HG03103 (cell line): Measurements from ENCODE around the gene TCF3.
"Not testable (repeated sequence)": the region's sequence is repeated elsewhere in the genome, so short reads cannot be mapped to it uniquely, and the experiment has no call there.

ENCODE experiments used
- ATAC-seq: cut with Tn5 transposase; IDR thresholded peaks from one replicate; pipeline ENCODE4 v1.9.1; 2021; ENCODE audit warnings: low read depth; ENCODE audit not compliant: unreplicated experiment

The TCF3 gene

DNA sequence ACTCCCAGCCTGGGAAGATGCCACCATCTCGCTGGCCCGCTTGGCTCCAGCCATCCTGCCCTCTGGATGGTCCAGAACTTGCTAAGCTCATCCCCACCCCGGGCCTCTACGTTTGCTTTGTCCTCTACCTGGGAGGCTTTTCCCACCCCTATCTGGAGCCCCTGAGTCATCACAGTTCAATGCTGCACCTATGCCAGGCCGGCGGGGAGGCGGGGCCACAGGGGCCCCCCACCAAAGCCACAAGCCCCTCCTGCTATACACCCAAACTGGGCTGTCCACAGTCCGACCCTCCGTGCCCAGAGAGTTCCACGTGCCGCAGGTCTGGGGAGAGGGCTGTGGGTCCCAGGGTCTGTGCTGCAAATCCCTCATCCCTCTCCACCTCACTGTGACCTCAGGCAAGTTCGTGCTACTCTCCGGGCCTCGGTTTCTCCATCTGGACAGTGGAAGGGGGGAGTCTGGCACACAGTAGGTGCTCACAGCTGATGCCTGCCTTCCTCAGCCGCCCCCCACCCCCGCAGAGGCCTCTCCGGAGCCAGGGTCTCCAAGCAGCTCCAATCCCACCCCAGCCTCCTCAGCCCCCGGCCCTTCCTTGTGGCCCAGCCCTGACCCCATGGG, 1.9 kb upstream of the TCF3 start:
- no peak for ATAC-seq

DNA sequence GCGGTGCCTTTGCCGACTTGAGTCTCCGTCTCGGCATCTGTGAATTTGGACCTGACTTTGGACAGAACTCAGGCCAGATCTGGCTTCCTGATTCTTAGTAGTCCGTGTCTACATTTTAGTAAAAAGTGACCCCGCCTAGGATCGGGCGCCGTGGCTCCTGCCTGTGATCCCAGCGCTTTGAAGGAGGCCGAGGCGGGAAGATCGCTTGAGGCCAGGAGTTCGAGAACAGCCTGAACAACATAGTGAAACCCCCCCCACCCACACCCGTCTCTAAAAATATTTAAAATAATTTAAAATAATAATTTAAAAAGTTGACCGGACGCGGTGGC, 849 bp upstream of the TCF3 start:
- no peak for ATAC-seq

- ATAC-seq, result no peak
Measured at GRCh38 chr19:1651568-1652291, 685 bp downstream of the TCF3 start.

DNA sequence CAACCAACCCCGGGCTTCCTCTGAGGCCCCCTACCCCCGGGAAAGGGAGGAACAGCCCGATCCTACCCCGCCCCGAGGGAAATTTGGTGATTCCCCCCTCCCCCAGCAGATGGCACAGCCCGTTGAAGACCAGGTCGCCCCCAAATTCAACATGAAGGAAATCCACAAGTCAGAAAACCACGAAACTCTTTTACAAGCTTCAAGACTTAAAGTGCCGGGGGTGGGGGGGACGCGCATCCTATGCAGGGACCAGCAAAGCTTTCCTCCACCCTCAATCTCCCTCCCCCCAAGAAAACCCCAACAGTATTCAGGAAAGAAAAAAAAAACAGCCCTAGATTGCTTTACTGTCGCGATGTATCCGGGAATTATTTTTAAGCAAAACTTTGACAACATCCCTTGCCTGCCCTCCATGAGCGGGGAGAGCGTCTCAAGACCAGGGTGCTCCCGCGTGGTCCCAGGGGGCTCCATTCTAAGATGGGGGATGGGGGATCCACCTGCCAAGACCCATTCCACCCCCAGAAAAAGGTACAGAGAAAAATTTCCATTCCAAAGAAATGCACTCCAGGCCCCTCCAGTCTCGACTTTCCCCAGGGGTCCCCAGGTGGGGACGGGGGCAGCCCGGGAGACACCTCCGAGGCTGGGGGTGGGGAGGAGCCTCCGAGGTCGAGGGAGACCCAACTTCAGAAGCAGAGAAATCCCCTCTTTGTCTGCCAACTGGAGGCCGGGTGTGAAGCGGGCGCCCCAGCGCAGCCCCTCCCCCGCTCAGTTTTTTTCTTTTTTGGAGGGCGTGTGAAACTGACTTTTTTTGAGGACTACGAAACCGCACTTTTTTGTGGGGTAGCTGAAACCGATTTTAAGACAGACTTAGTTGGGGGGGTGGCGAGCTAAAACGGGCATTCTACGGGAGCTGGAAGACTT, 1.5 kb downstream of the TCF3 start:
- no peak for ATAC-seq

GRCh38 chr19:1649706-1650649, 2.4 kb downstream of the TCF3 start:
- ATAC-seq, result no peak

GRCh38 chr19:1648920-1649541, 3.4 kb downstream of the TCF3 start:
- no peak for ATAC-seq

DNA sequence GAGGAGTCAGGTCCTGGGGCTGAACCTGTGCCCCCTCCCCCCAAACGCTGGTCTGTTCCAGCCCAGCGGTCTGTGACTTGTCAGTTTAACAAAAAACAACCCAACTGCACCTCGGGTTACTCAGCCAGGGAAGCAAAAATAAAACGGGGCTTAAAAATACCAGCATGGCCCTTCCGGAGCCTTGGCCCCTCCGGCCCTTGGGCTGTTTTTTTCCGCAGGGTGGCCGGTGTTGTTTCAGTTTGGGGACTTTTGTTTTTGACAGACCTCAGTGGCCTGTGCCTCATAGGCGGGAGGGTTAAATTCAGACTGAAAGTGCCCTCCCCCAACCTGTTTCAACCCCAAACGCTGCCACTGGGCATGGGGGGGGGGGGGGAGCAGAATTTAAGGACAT, 4.0 kb downstream of the TCF3 start:
- no peak for ATAC-seq

- ATAC-seq, result no peak
Measured at GRCh38 chr19:1647501-1648458, 4.6 kb downstream of the TCF3 start.

- no peak for ATAC-seq
Measured at GRCh38 chr19:1646659-1647453, 5.6 kb downstream of the TCF3 start.

DNA sequence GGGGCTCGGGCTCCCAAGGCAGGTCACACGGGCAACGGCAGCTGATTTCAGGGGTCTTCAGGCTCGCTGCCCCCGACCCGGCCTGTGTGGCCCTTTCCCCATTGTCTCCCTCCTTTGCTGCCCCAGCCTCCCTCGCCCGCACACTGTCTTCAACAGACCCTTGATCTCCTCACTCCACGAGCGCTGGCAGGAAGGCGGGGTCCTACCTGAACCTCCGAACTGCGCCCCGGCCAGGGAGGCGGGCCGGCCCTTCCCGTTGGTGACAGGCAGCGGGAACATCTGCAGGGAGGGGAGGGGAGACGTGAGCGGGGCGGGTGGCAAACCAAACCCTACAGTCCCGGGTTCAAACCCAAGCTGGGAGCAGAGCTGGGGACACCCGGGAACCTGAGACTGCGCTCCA, 6.3 kb downstream of the TCF3 start:
- ATAC-seq, result no peak

GRCh38 chr19:1645299-1645698, 7.1 kb downstream of the TCF3 start:
- no peak for ATAC-seq

- no peak for ATAC-seq
Measured at GRCh38 chr19:1644070-1644469, 8.3 kb downstream of the TCF3 start.

DNA sequence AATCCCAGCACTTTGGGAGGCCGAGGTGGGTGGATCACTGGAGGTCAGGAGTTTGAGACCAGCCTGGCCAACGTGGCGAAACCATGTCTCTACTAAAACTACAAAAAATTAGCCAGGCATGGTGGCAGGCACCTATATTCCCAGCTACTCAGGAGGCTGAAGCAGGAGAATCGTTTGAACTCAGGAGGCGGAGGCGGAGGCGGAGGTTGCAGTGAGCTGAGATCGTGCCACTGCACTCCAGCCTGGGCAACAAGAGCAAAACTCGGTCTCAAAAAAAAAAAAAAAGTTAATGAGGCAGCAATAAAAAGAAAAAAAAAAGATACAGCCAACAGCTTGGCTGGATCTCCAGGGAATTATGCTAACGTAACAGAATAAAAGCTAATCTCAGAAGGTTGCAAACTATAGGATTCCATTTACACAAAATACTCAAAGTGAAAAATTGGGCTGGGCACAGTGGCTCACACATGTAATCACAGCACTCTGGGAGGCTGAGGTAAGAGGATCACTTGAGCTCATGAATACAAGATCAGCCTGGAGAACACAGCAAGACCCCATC, 11.4 kb downstream of the TCF3 start:
- not testable (repeated sequence) for ATAC-seq

DNA sequence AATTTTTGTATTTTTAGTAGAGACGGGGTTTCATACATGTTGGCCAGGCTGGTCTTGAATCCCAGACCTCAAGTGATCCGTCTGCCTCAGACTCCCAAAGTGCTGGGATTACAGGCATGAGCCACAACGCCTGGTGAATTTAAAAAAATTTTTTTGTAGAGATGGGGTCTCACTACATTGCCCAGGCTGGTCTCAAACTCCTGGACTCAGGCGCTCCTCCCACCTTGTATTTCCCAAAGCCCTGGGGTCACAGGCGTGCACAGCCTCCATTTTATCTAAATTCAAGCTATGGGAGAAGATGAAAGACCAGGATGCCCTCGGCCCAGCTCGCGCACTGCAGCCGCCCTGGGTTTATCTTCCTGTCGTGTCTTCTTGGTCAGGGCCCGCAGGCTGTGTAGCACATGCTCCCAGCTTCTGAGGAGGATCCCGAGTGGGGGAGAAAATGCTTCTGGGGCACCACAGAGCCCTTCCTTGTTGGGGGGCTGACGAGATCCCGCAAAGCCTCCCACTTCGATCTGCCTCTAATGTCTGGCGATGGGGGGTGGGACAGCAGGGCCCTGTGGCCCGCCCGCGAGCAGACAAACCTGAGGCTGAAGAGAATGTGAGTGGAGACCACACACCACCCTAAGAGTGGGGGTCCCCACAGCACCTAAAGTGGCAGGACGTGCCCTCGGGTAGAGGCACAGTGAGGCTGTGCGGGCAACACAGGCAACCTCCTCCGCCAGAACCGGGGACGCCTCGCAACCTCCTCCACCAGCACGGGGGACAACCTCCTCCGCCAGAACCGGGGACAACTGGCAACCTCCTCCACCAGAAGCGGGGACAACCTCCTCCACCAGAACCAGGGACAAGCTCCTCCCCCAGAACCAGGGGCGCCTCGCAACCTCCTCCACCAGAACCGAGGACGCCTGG, 15.8 kb downstream of the TCF3 start:
- no peak for ATAC-seq

- no peak for ATAC-seq
Measured at GRCh38 chr19:1634938-1635243, 17.5 kb downstream of the TCF3 start.

DNA sequence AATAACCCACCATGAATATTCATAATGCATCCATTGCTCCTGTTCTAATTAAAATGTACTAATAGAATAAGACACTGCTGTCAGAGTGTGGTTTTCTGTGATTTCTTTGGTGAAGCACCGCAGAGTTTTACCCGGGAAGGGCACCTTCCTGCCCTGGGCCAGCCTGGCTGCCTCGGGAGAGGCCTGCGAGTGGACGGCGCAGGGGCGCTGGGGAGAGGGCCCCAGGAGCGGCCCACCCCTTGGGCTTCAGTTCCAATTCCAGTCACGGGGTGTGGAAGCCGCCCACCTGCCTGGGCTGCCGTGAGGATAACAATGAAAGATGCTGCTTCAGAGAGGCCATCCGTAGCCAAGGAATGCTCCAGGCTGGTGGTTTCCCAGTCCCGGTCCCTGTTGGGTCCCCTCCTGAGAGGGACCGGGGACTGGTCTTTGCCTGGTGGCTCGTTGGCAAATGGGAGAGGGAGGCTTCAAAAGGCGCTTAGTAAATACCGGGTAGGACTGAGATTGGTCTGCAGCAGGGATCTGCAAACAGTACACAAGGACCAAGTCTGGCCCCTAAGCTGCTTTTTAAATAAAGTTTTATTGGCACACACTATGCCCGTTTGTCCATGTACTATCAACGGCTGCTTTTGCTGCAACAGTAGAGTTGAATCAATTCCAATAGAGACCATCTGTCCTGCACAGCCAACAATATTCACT, 18.0 kb downstream of the TCF3 start:
- no peak for ATAC-seq
